ENCODE results near the gene IFNK. TPM values are rescaled to one million over a fixed set of nuclear protein-coding genes. Genes with fewer than 3 reads are reported as not detected.

Gene IFNK
- total and polyA plus RNA-seq, 12 donors, result not detected

- Histone ChIP-seq H3K4me1 (peaks cover 0 to 18% (median 12%) of the 10 kb centered on the region in 9 donors), H3K9me3 (peaks cover 0 to 24% (median 7%) of the 10 kb centered on the region in 11 donors), H3K36me3 (no peaks in the 10 kb centered on the region), H3K4me3 (no peak overlapping the region), H3K27ac (no peak overlapping the region), H3K27me3 (no peaks in the 10 kb centered on the region)
- no peak for DNase-seq
- intact Hi-C loops (cut with DNase I), result loop anchor here in 2 of 10 donors (5.0 to 10.0 kb wide), 2 partner anchors 46 to 51 kb away; partner anchors contain the start of genes IFNK (in 1 of the 2) and MOB3B (in 1 of the 2)
- ATAC-seq, result no peak
- no peak for TF ChIP-seq CTCF (IDR thresholded peaks at IDR 0.05)
- 87 to 93% methylated on average over 1 of the region's 1 CpG for WGBS, 2 donors
Measured at GRCh38 chr9:27478322-27478721, 45.8 kb upstream of the IFNK start.

- 82 to 90% methylated on average over 2 of the region's 2 CpGs for WGBS, 2 donors
- intact Hi-C loops (cut with DNase I), result no loop called here
- H3K4me3 ChIP-seq, result no peak overlapping the region
Measured at GRCh38 chr9:27482709-27483108, 41.4 kb upstream of the IFNK start.

GRCh38 chr9:27483576-27483975 is 40.5 kb upstream of the IFNK start:
- WGBS, 2 donors, result 93 to 94% methylated on average over 6 of the region's 6 CpGs
- Histone ChIP-seq H3K27ac (no peak overlapping the region), H3K27me3 (no peaks in the 10 kb centered on the region), H3K4me3 (no peak overlapping the region), H3K9me3 (peaks cover 0 to 15% (median 6%) of the 10 kb centered on the region in 11 donors), H3K36me3 (no peaks in the 10 kb centered on the region), H3K4me1 (peaks cover 0 to 3% (median 0%) of the 10 kb centered on the region in 9 donors)
- ATAC-seq (no peak), DNase-seq (no peak)
- no peak for TF ChIP-seq CTCF (IDR thresholded peaks at IDR 0.05)
- intact Hi-C loops (cut with DNase I), result no loop called here

More at GRCh38 chr9:27482709-27483108, 41.4 kb upstream of the IFNK start:
- no peak overlapping the region for H3K27ac ChIP-seq
- no peaks in the 10 kb centered on the region for H3K36me3 ChIP-seq
- no peak for TF ChIP-seq CTCF (IDR thresholded peaks at IDR 0.05)
- DNase-seq, result no peak
- ATAC-seq, result no peak
- no peaks in the 10 kb centered on the region for H3K27me3 ChIP-seq
- peaks cover 0 to 23% (median 7%) of the 10 kb centered on the region in 11 donors for H3K9me3 ChIP-seq
- peaks cover 0 to 3% (median 0%) of the 10 kb centered on the region in 9 donors for H3K4me1 ChIP-seq

GRCh38 chr9:27485158-27485557 is 38.9 kb upstream of the IFNK start:
- no peak for DNase-seq

More at GRCh38 chr9:27485158-27485557, 38.9 kb upstream of the IFNK start:
- H3K27ac ChIP-seq, result no peak overlapping the region
- H3K9me3 ChIP-seq, result no peaks in the 10 kb centered on the region
- H3K4me1 ChIP-seq, result no peaks in the 10 kb centered on the region
- intact Hi-C loops (cut with DNase I), result no loop called here
- no peaks in the 10 kb centered on the region for H3K36me3 ChIP-seq
- H3K27me3 ChIP-seq, result no peaks in the 10 kb centered on the region
- no peak for TF ChIP-seq CTCF (IDR thresholded peaks at IDR 0.05)
- no peak for ATAC-seq
- 98 to 100% methylated on average over 1 of the region's 1 CpG for WGBS, 2 donors
- H3K4me3 ChIP-seq, result no peak overlapping the region
